K562 (cell line): ENCODE data around the gene THSD8. TPM values are rescaled to one million over a fixed set of nuclear protein-coding genes. Genes with fewer than 3 reads are reported as not detected.

Experiments
- CCNT2 ChIP-seq: IDR thresholded peaks from 2 replicates; pipeline ENCODE4 v1.6.1; 2011; ENCODE audit warnings: borderline replicate concordance, low read depth, mild to moderate bottlenecking, moderate library complexity, mixed read lengths, low read length; ENCODE audit not compliant: insufficient read length; ENCODE audit errors: extremely low read depth
- CREB1 ChIP-seq, 2 experiments: sonication (generic) in 1 of 2; formaldehyde crosslinking in 1 of 2; IDR thresholded peaks; 2 replicates each; pipeline versions ENCODE4 v1.6.1 to v1.8.0; 2012 to 2022; ENCODE audit warnings: inconsistent platforms in 1 of 2, mild to moderate bottlenecking in 1 of 2, missing genetic modification reagents in 1 of 2, moderate library complexity in 1 of 2
- MTA2 ChIP-seq: fragments of 450-650 bp; IDR thresholded peaks from 2 replicates; pipeline ENCODE4 v1.6.1; 2016; ENCODE audit warnings: low read depth
- NR2C1 ChIP-seq, 2 experiments: fragments of 450-650 bp; IDR thresholded peaks; 2 replicates each; pipeline ENCODE4 v1.6.1; 2017; ENCODE audit warnings: mild to moderate bottlenecking in 2 of 2, antibody characterized with exemption in 1 of 2, inconsistent platforms in 1 of 2, missing compliant biosample characterization in 1 of 2, missing genetic modification characterization in 1 of 2
- PHTF2 ChIP-seq: fragments of 250-450 bp; sonication (Bioruptor Pico); IDR thresholded peaks from 2 replicates; pipeline ENCODE4 v1.5.0; 2021; ENCODE audit warnings: mild to moderate bottlenecking
- SMAD1 ChIP-seq: fragments of 150-350 bp; IDR thresholded peaks from 2 replicates; pipeline ENCODE4 v1.6.1; 2014; ENCODE audit warnings: low read length, low read depth; ENCODE audit not compliant: partially characterized antibody
- STAT6 ChIP-seq: sonication (generic); formaldehyde crosslinking; IDR thresholded peaks from 2 replicates; pipeline ENCODE4 v1.8.1; 2023; ENCODE audit warnings: mild to moderate bottlenecking, missing genetic modification reagents
- SUPT5H ChIP-seq: fragments of 450-650 bp; IDR thresholded peaks from 2 replicates; pipeline ENCODE4 v1.6.1; 2016
- TAL1 ChIP-seq: fragments of 450-650 bp; IDR thresholded peaks from 2 replicates; pipeline ENCODE4 v1.6.1; 2016; ENCODE audit warnings: mild to moderate bottlenecking
- TEAD2 ChIP-seq: fragments of 450-650 bp; IDR thresholded peaks from 2 replicates; pipeline ENCODE4 v1.6.1; 2016; ENCODE audit warnings: missing genetic modification characterization, control low read depth, missing compliant biosample characterization
- ZFP30 ChIP-seq: fragments of 250-450 bp; sonication (Bioruptor Pico); IDR thresholded peaks from 2 replicates; pipeline ENCODE4 v1.8.0; 2022; ENCODE audit warnings: moderate library complexity, mild to moderate bottlenecking, inconsistent platforms, borderline replicate concordance
- ZNF561 ChIP-seq: fragments of 450-650 bp; formaldehyde crosslinking; conservative IDR thresholded peaks from 2 replicates; pipeline ENCODE4 v1.4.0; 2020; ENCODE audit warnings: mild to moderate bottlenecking, moderate library complexity
- ZNF696 ChIP-seq: fragments of 250-450 bp; sonication (Bioruptor Pico); conservative IDR thresholded peaks from 2 replicates; pipeline ENCODE4 v1.4.0; 2020; ENCODE audit warnings: mild to moderate bottlenecking, moderate library complexity
- polyA plus RNA-seq, 8 experiments: library from polyadenylated mRNA; depleted of rRNA in 4 of 8; stranded (reverse) in 5 of 8; unstranded in 3 of 8; fragments of >200 nt; fragmentation: Nextera tagmentation in 2 of 8; fragmentation: Illumina TruSeq in 1 of 8; extraction: Ambion mirVana in 2 of 8; extraction: Trizol in 1 of 8; gene quantifications; 2 replicates each; pipeline versions ENCODE4 v1.2.1 to v1.2.3, GENCODE V29; 2011 to 2014; ENCODE audit warnings: inconsistent platforms in 1 of 8, missing spikeins in 1 of 8
- total RNA-seq, 7 experiments: library from RNA; depleted of rRNA in 6 of 7; stranded (reverse); fragments of >200 nt in 6 of 7; fragmentation: Illumina TruSeq in 2 of 7; extraction: Trizol in 2 of 7; gene quantifications; 2 replicates each; pipeline versions ENCODE4 v1.2.1 to v1.2.3, GENCODE V29; 2011 to 2021; ENCODE audit warnings: low replicate concordance in 1 of 7
- TF ChIP-seq, protein P1 (sequence below): sonication (generic); formaldehyde crosslinking; IDR thresholded peaks from 2 replicates; pipeline ENCODE4 v1.8.0; 2023; ENCODE audit warnings: missing genetic modification reagents, mild to moderate bottlenecking, borderline replicate concordance
- TF ChIP-seq, protein P2 (sequence below), 2 experiments: fragments of 450-650 bp; conservative IDR thresholded peaks; 2 replicates each; pipeline ENCODE4 v1.6.1; 2017; ENCODE audit warnings: mild to moderate bottlenecking in 2 of 2, moderate library complexity in 2 of 2

Gene THSD8
- total and polyA plus RNA-seq, 9 of the 15 experiments (the other 6 are each of a cell fraction or from before 2014, with no cell fraction given) = 8.4 to 42.4 (median 19.9) TPM; not detected in 2

DNA sequence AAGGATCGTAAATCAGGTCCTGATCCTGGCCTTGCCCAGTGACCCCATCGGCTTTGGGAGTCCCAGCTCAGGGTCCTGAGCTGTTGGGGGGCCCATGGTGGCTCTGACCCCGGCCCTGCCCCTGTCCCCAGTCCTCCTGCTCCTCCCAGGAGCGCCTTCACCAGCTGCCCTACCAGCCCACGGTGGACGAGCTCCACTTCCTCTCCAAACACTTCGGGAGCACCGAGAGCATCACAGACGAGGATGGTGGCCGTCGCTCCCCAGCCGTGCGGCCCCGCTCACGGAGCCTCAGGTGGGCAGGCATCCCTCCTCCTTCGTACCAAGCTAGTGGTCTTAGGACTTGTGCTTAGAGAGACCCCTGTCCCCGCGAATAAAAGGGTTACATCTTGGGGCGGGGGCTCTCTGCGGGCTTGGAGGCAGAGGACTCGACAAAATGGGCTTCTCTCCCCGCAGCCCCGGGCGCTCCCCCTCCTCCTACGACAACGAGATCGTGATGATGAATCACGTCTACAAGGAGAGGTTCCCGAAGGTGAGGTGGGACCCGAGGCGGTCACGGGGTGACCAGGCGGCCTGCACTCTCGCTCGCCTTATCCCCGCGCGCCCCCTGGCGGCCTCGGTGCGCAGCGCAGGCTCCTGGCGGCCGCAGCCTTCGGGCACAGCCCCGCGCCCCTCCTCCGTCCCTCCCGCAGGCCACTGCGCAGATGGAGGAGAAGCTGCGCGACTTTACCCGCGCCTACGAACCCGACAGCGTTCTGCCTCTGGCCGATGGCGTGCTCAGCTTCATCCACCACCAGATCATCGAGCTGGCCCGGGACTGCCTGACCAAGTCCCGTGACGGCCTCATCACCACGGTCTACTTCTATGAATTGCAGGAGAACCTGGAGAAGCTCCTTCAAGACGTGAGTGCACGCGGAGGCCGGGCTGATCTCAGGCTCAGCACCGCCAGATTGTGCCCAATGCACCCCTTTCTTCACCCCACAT, 45.6 kb downstream of the THSD8 start (continued):
- TF ChIP-seq, protein P1, sequence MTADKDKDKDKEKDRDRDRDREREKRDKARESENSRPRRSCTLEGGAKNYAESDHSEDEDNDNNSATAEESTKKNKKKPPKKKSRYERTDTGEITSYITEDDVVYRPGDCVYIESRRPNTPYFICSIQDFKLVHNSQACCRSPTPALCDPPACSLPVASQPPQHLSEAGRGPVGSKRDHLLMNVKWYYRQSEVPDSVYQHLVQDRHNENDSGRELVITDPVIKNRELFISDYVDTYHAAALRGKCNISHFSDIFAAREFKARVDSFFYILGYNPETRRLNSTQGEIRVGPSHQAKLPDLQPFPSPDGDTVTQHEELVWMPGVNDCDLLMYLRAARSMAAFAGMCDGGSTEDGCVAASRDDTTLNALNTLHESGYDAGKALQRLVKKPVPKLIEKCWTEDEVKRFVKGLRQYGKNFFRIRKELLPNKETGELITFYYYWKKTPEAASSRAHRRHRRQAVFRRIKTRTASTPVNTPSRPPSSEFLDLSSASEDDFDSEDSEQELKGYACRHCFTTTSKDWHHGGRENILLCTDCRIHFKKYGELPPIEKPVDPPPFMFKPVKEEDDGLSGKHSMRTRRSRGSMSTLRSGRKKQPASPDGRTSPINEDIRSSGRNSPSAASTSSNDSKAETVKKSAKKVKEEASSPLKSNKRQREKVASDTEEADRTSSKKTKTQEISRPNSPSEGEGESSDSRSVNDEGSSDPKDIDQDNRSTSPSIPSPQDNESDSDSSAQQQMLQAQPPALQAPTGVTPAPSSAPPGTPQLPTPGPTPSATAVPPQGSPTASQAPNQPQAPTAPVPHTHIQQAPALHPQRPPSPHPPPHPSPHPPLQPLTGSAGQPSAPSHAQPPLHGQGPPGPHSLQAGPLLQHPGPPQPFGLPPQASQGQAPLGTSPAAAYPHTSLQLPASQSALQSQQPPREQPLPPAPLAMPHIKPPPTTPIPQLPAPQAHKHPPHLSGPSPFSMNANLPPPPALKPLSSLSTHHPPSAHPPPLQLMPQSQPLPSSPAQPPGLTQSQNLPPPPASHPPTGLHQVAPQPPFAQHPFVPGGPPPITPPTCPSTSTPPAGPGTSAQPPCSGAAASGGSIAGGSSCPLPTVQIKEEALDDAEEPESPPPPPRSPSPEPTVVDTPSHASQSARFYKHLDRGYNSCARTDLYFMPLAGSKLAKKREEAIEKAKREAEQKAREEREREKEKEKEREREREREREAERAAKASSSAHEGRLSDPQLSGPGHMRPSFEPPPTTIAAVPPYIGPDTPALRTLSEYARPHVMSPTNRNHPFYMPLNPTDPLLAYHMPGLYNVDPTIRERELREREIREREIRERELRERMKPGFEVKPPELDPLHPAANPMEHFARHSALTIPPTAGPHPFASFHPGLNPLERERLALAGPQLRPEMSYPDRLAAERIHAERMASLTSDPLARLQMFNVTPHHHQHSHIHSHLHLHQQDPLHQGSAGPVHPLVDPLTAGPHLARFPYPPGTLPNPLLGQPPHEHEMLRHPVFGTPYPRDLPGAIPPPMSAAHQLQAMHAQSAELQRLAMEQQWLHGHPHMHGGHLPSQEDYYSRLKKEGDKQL (CRISPR knock-in tag) = no peak
- TF ChIP-seq NR2C1 (IDR thresholded peaks at IDR 0.05) (no peak), NR2C1 (tag; IDR thresholded peaks at IDR 0.05) (no peak), STAT6 (no peak), SUPT5H (no peak), ZNF561 (no peak), CREB1 (IDR thresholded peaks at IDR 0.05) (no peak), CREB1 (CRISPR knock-in tag; IDR thresholded peaks at IDR 0.05) (no peak; the same call in 1 of the 2 replicates), TEAD2 (tag) (no peak), TAL1 (no peak), SMAD1 (no peak), CCNT2 (peak; percentile 75), MTA2 (no peak), ZFP30 (CRISPR knock-in tag) (no peak), PHTF2 (no peak), ZNF696 (CRISPR knock-in tag) (no peak)
- TF ChIP-seq, protein P2, sequence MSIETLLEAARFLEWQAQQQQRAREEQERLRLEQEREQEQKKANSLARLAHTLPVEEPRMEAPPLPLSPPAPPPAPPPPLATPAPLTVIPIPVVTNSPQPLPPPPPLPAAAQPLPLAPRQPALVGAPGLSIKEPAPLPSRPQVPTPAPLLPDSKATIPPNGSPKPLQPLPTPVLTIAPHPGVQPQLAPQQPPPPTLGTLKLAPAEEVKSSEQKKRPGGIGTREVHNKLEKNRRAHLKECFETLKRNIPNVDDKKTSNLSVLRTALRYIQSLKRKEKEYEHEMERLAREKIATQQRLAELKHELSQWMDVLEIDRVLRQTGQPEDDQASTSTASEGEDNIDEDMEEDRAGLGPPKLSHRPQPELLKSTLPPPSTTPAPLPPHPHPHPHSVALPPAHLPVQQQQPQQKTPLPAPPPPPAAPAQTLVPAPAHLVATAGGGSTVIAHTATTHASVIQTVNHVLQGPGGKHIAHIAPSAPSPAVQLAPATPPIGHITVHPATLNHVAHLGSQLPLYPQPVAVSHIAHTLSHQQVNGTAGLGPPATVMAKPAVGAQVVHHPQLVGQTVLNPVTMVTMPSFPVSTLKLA (conservative IDR thresholded peaks at IDR 0.05) = peak in 1 of 2 experiments; percentile 64; a peak in 2 of 4 replicates
